GM23338 (cell line): ENCODE results near the gene RPL29. TPM values are rescaled to one million over a fixed set of nuclear protein-coding genes. Genes with fewer than 3 reads are reported as not detected.

Experiments
- ATAC-seq: fragments of 200-7000 bp; cut with Tn5 transposase; 3 replicates; pipeline ENCODE4 v1.9.1; 2020
- DNase-seq: peaks from one replicate; pipeline ENCODE4 v3.0.0-alpha.2; 2015; ENCODE audit warnings: low spot score
- H2AFZ ChIP-seq: fragments of 200-600 bp; sonication (generic); 2 replicates; pipeline ENCODE4 v1.8.0; 2016; ENCODE audit warnings: antibody characterized with exemption, mild to moderate bottlenecking, moderate library complexity
- H3F3A ChIP-seq: fragments of 200-600 bp; sonication (generic); replicated peaks from 2 replicates; pipeline ENCODE4 v1.8.0; 2017; ENCODE audit warnings: antibody characterized with exemption, mixed run types, low read depth
- H3K27ac ChIP-seq: fragments of 200-600 bp; sonication (generic); 2 replicates; pipeline ENCODE4 v1.6.1; 2016; ENCODE audit warnings: low read depth
- H3K27me3 ChIP-seq: fragments of 200-600 bp; sonication (generic); 2 replicates; pipeline ENCODE4 v1.8.0; 2016; ENCODE audit warnings: mild to moderate bottlenecking, mixed run types, moderate library complexity; ENCODE audit not compliant: insufficient read depth
- H3K36me3 ChIP-seq: fragments of 200-600 bp; sonication (generic); 2 replicates; pipeline ENCODE4 v1.8.0; 2016; ENCODE audit warnings: mild to moderate bottlenecking; ENCODE audit not compliant: insufficient read depth
- H3K4me1 ChIP-seq: fragments of 200-600 bp; sonication (generic); 2 replicates; pipeline ENCODE4 v1.8.0; 2016; ENCODE audit warnings: mild to moderate bottlenecking, moderate library complexity; ENCODE audit not compliant: insufficient read depth
- H3K4me2 ChIP-seq: fragments of 200-600 bp; sonication (generic); 2 replicates; pipeline ENCODE4 v1.7.1; 2017; ENCODE audit warnings: mixed run types
- H3K4me3 ChIP-seq: fragments of 200-600 bp; sonication (generic); 2 replicates; pipeline ENCODE4 v1.6.1; 2016; ENCODE audit warnings: mixed run types
- H3K79me2 ChIP-seq: fragments of 200-600 bp; sonication (generic); replicated peaks from 2 replicates; pipeline ENCODE4 v1.8.0; 2017; ENCODE audit warnings: mild to moderate bottlenecking; ENCODE audit not compliant: insufficient read depth
- H3K9me2 ChIP-seq: fragments of 200-600 bp; sonication (generic); 2 replicates; pipeline ENCODE4 v1.8.0; 2017; ENCODE audit not compliant: insufficient read depth
- H4K20me1 ChIP-seq: fragments of 200-600 bp; sonication (generic); replicated peaks from 2 replicates; pipeline ENCODE4 v1.8.0; 2017; ENCODE audit warnings: mild to moderate bottlenecking; ENCODE audit not compliant: insufficient read depth
- H3K27ac Mint-ChIP-seq: 2 replicates; pipeline ENCODE4 v1.8.0; 2020; ENCODE audit warnings: inconsistent platforms, mild to moderate bottlenecking, moderate library complexity, mixed read lengths
- H3K27me3 Mint-ChIP-seq: 3 replicates; pipeline ENCODE4 v1.8.0; 2022; ENCODE audit warnings: low read depth, mild to moderate bottlenecking, moderate library complexity, mixed read lengths, inconsistent platforms; ENCODE audit not compliant: insufficient read depth, poor library complexity
- H3K36me3 Mint-ChIP-seq: 3 replicates; pipeline ENCODE4 v1.8.0; 2021; ENCODE audit warnings: low read depth, mild to moderate bottlenecking, inconsistent platforms, moderate library complexity, mixed read lengths
- H3K4me1 Mint-ChIP-seq: 3 replicates; pipeline ENCODE4 v1.8.0; 2020; ENCODE audit warnings: mild to moderate bottlenecking, inconsistent platforms, mixed read lengths
- H3K4me3 Mint-ChIP-seq: 3 replicates; pipeline ENCODE4 v1.8.0; 2021; ENCODE audit warnings: moderate library complexity, mild to moderate bottlenecking, inconsistent platforms, mixed read lengths
- H3K9me3 Mint-ChIP-seq: 3 replicates; pipeline ENCODE4 v1.8.0; 2020; ENCODE audit warnings: moderate library complexity, mild to moderate bottlenecking, inconsistent platforms, mixed read lengths
- CREB1 ChIP-seq: fragments of 250-450 bp; sonication (Bioruptor Pico); IDR thresholded peaks from 2 replicates; pipeline ENCODE4 v1.5.0; 2020; ENCODE audit warnings: low read depth, mild to moderate bottlenecking, moderate library complexity
- CTCF ChIP-seq, 2 experiments: fragments of 200-600 bp in 1 of 2; sonication (generic) in 1 of 2; conservative IDR thresholded peaks; 2 replicates each; pipeline versions ENCODE4 v1.5.1 to v1.6.1; 2016 to 2017; ENCODE audit warnings: antibody characterized with exemption in 2 of 2, low read depth in 2 of 2, mild to moderate bottlenecking in 2 of 2, moderate library complexity in 1 of 2
- EZH2 ChIP-seq: fragments of 200-600 bp; sonication (generic); IDR thresholded peaks from one replicate; pipeline ENCODE4 v1.8.0; 2017; ENCODE audit warnings: antibody characterized with exemption, mild to moderate bottlenecking, low read depth; ENCODE audit not compliant: unreplicated experiment
- JUNB ChIP-seq: IDR thresholded peaks from one replicate; pipeline ENCODE4 v1.6.1; 2016; ENCODE audit warnings: antibody characterized with exemption; ENCODE audit not compliant: unreplicated experiment
- POLR2AphosphoS5 ChIP-seq: IDR thresholded peaks from 2 replicates; pipeline ENCODE4 v1.6.1; 2016; ENCODE audit warnings: antibody characterized with exemption, low read depth
- REST ChIP-seq: IDR thresholded peaks from one replicate; pipeline ENCODE4 v1.6.1; 2018; ENCODE audit warnings: antibody characterized with exemption; ENCODE audit not compliant: unreplicated experiment
- polyA plus RNA-seq: library from polyadenylated mRNA; unstranded; fragments of >200 nt; fragmentation: Nextera tagmentation; extraction: Ambion mirVana; gene quantifications from 2 replicates; pipeline ENCODE4 v1.2.1, GENCODE V29; 2016
- total RNA-seq: library from RNA; depleted of rRNA; stranded (reverse); fragments of >200 nt; shearing (Covaris generic); gene quantifications from 2 replicates; pipeline ENCODE4 v1.2.3, GENCODE V29; 2014

The RPL29 gene
- total and polyA plus RNA-seq, 2 experiments from 2014 or later, result 1,471 to 1,864 TPM

GRCh38 chr3:52001443-52001974, 5.8 kb upstream of the RPL29 start:
- Histone ChIP-seq H3K4me2 (no peak overlapping the region), H3K4me3 (no peak overlapping the region), H3K27ac (no peak overlapping the region)

More at GRCh38 chr3:52001443-52001974, 5.8 kb upstream of the RPL29 start:
- TF ChIP-seq EZH2 (no peak), CREB1 (CRISPR knock-in tag) (0 out of 2 replicates have a peak, but pooled peaks have one; percentile 43), REST (no peak), CTCF (conservative IDR thresholded peaks at IDR 0.05; ENCODE audit: low read depth in 2 of 2) (peak; percentile 94 to 100), POLR2AphosphoS5 (no peak), JUNB (no peak)
- peaks cover 24% of the 10 kb centered on the region for H3K27me3 Mint-ChIP-seq
- no peaks in the 10 kb centered on the region for H3K36me3 Mint-ChIP-seq
- H3F3A ChIP-seq, result peaks cover 3% of the 10 kb centered on the region; the same call in 1 of the 2 replicates
- peaks cover 34% of the 10 kb centered on the region; the same call in 1 of the 2 replicates for H3K4me1 ChIP-seq
- H3K9me3 Mint-ChIP-seq, result no peaks in the 10 kb centered on the region
- H3K79me2 ChIP-seq, result no peaks in the 10 kb centered on the region
- peaks cover 56% of the 10 kb centered on the region for H3K4me1 Mint-ChIP-seq
- H3K27me3 ChIP-seq, result no peaks in the 10 kb centered on the region
- H3K36me3 ChIP-seq, result no peaks in the 10 kb centered on the region
- ATAC-seq (peak; percentile 80), DNase-seq (peak; percentile 98)
- no peak overlapping the region for H3K4me3 Mint-ChIP-seq
- peak overlapping the region; percentile 93 for H2AFZ ChIP-seq
- 0 out of 2 replicates have a peak overlapping the region, but pooled peaks have one; percentile 59 for H3K27ac Mint-ChIP-seq
- H4K20me1 ChIP-seq, result no peaks in the 10 kb centered on the region
- no peaks in the 10 kb centered on the region for H3K9me2 ChIP-seq
